Mucosa of descending colon (tissue), 3 donors: ENCODE data around the gene SF3A1. TPM values are rescaled to one million over a fixed set of nuclear protein-coding genes. Genes with fewer than 3 reads are reported as not detected.

Experiments used
- ATAC-seq: fragments of 200-7000 bp; cut with Tn5 transposase; one replicate; pipeline ENCODE4 v1.9.1; 2020; ENCODE audit warnings: mild to moderate bottlenecking, moderate library complexity
- DNase-seq, 3 donors: peaks; one replicate each; pipeline ENCODE4 v3.0.0-alpha.2; 2020
- H3K36me3 ChIP-seq: fragments of 200-600 bp; one replicate; pipeline ENCODE4 v1.8.0; 2021; ENCODE audit warnings: low read depth, mild to moderate bottlenecking
- H3K4me1 ChIP-seq: fragments of 200-600 bp; one replicate; pipeline ENCODE4 v1.8.0; 2021; ENCODE audit warnings: low read depth, mild to moderate bottlenecking
- H3K4me3 ChIP-seq: fragments of 200-600 bp; one replicate; pipeline ENCODE4 v1.8.0; 2021; ENCODE audit warnings: mild to moderate bottlenecking
- H3K9me3 ChIP-seq: fragments of 200-600 bp; one replicate; pipeline ENCODE4 v1.8.0; 2021; ENCODE audit warnings: mild to moderate bottlenecking
- CTCF ChIP-seq: fragments of 200-600 bp; IDR thresholded peaks from one replicate; pipeline ENCODE4 v1.8.0; 2022; ENCODE audit warnings: antibody characterized with exemption, mild to moderate bottlenecking
- intact Hi-C, 2 donors: fragments of 100-400 bp; cut with DNase I in 1 of 2; cut with micrococcal nuclease in 1 of 2; formaldehyde crosslinking; loops; one replicate each; pipeline versions ENCODE4 v1.11.0 to v1.11.1; 2022; cut with DNase I, micrococcal nuclease
- total RNA-seq, 3 donors: library from RNA; stranded (reverse); fragmentation: NEBNext Ultra II Directional in 2 of 3; extraction: Animal tissue kit (Norgen Biotek cat#: 25700) in 2 of 3; gene quantifications; one replicate each; pipeline versions ENCODE4 v1.2.1 to v1.2.4, GENCODE V29; 2021 to 2023
- donor health status: DM: no; HTN: no; CAD: no; lungs with moderate emphysema.
- donor health status: DM: no; HTN: no; CAD: no.
- donor health status: DM: no; HTN: yes; CAD: no.

SF3A1 gene
- total RNA-seq, 3 donors from 2014 or later, result 133 to 152 (median 151) TPM

- TF ChIP-seq CTCF, result peak; percentile 54
- ATAC-seq (peak; percentile 58), DNase-seq (peak; percentile 86 to 93 (median 86))
- no peaks in the 10 kb centered on the region for H3K9me3 ChIP-seq
- H3K4me1 ChIP-seq, result peaks cover 20% of the 10 kb centered on the region
- no peak overlapping the region for H3K4me3 ChIP-seq
- no peaks in the 10 kb centered on the region for H3K36me3 ChIP-seq
- intact Hi-C loops, result loop anchor here (5.0 to 10.0 kb wide), 2 partner anchors 57 to 181 kb away; no protein-coding TSS in a partner anchor
Measured at GRCh38 chr22:30287648-30288418, 68.9 kb downstream of the SF3A1 start.

DNA sequence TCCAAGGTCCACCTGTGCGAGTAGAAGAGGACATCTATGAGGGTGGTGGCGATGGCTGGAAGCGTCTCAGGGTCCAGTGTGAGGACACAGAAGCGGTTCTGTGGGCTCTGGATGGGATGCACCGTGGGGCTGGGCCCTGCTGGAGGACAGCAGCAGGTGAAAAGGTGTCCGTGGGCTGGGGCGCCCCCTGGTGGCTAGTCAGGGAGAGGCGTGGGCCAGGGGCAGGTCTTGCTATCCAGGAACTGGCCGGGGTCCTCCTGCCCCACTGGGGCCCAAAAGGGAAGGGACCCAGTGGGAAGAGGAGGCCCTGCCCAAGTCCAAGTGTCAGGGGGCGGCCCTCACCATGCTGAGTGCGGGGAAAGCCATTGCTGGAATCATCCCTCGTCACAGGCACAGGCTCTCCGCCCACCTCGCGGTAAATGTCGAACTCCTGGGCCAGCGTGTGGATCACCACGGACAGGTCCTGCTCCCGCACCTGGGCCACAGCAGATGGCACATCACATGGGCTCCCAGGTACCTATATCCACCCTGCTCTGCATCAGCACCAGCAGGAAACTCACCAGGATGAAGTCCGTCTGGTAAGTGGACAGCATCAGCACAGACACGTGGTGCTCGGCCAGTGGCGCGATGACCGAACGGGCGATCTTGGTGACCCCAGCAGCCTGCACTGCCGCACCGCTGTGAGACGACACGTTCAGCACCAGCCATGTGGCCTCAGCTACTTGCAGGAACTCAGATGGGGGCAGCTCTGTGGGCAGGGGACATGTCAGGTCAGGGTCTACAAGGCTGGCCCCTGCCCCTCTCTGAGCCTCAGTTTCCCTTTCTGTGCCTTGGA, 69.7 kb downstream of the SF3A1 start:
- peak; percentile 71 for TF ChIP-seq CTCF
- peaks cover 20% of the 10 kb centered on the region for H3K4me1 ChIP-seq
- no peaks in the 10 kb centered on the region for H3K36me3 ChIP-seq
- H3K9me3 ChIP-seq, result no peaks in the 10 kb centered on the region
- no peak overlapping the region for H3K4me3 ChIP-seq
- DNase-seq, result peak; percentile 86 to 88 (median 88)
- intact Hi-C loops, result loop anchor here (5.0 to 10.0 kb wide), 2 partner anchors 58 to 180 kb away; no protein-coding TSS in a partner anchor
- peak; percentile 42 for ATAC-seq

- intact Hi-C loops, result loop anchor here (5.0 to 10.0 kb wide), 2 partner anchors 58 to 179 kb away; no protein-coding TSS in a partner anchor
- Histone ChIP-seq H3K4me3 (no peak overlapping the region), H3K4me1 (peaks cover 20% of the 10 kb centered on the region), H3K36me3 (no peaks in the 10 kb centered on the region), H3K9me3 (no peaks in the 10 kb centered on the region)
- no peak for TF ChIP-seq CTCF
- ATAC-seq (no peak), DNase-seq (no peak)
Measured at GRCh38 chr22:30286331-30286730, 70.4 kb downstream of the SF3A1 start.

GRCh38 chr22:30285846-30286200, 70.9 kb downstream of the SF3A1 start:
- Histone ChIP-seq H3K36me3 (no peaks in the 10 kb centered on the region), H3K9me3 (no peaks in the 10 kb centered on the region), H3K4me3 (no peak overlapping the region), H3K4me1 (peaks cover 17% of the 10 kb centered on the region)
- intact Hi-C loops, result loop anchor here (5.0 to 10.0 kb wide), 2 partner anchors 59 to 179 kb away; no protein-coding TSS in a partner anchor
- no peak for ATAC-seq
- TF ChIP-seq CTCF, result no peak
- no peak for DNase-seq

GRCh38 chr22:30285176-30285845, 71.4 kb downstream of the SF3A1 start:
- no peak for ATAC-seq
- no peaks in the 10 kb centered on the region for H3K9me3 ChIP-seq
- peaks cover 12% of the 10 kb centered on the region for H3K4me1 ChIP-seq
- no peaks in the 10 kb centered on the region for H3K36me3 ChIP-seq
- TF ChIP-seq CTCF, result no peak
- intact Hi-C loops, result loop anchor here (5.0 to 10.0 kb wide), 2 partner anchors 59 to 178 kb away; no protein-coding TSS in a partner anchor
- H3K4me3 ChIP-seq, result no peak overlapping the region
- no peak for DNase-seq
